Measurements from ENCODE around the gene PIK3R6. TPM values are rescaled to one million over a fixed set of nuclear protein-coding genes. Genes with fewer than 3 reads are reported as not detected.

PIK3R6 gene
- polyA plus RNA-seq, 1 experiment, result not detected

- Histone ChIP-seq H3K27me3 (ENCODE audit: control insufficient read depth, insufficient read depth, low read length) (no peaks in the 10 kb centered on the region), H3K9me3 (ENCODE audit: control insufficient read depth, insufficient read depth, low read length) (no peaks in the 10 kb centered on the region; the same call in 1 of the 2 replicates), H3K27ac (ENCODE audit: low read depth, low read length) (no peak overlapping the region), H3K4me3 (ENCODE audit: low read depth, low read length) (no peak overlapping the region)
- no peak for TF ChIP-seq CTCF (IDR thresholded peaks at IDR 0.05; ENCODE audit: low read depth, low read length)
- POLR2A ChIA-PET, result no interaction called here
- CTCF ChIA-PET, result interaction anchor here (1.3 kb wide), 1 partner anchor 10 kb away, joined by 3 read pairs; no protein-coding TSS in a partner anchor
- no peak for DNase-seq (ENCODE audit: low read depth, low spot score)
These were observed 24.1 kb downstream of the PIK3R6 start for GRCh38 chr17:8843344-8843743.

GRCh38 chr17:8841844-8842243, 25.6 kb downstream of the PIK3R6 start:
- Histone ChIP-seq H3K9me3 (ENCODE audit: control insufficient read depth, insufficient read depth, low read length) (no peaks in the 10 kb centered on the region; the same call in 1 of the 2 replicates), H3K4me3 (ENCODE audit: low read depth, low read length) (no peak overlapping the region), H3K27me3 (ENCODE audit: control insufficient read depth, insufficient read depth, low read length) (no peaks in the 10 kb centered on the region), H3K27ac (ENCODE audit: low read depth, low read length) (no peak overlapping the region)
- DNase-seq (ENCODE audit: low read depth, low spot score), result no peak
- POLR2A ChIA-PET, result no interaction called here
- CTCF ChIA-PET, result interaction anchor here (1.3 kb wide), 1 partner anchor 9 kb away, joined by 3 read pairs; no protein-coding TSS in a partner anchor
- TF ChIP-seq CTCF (IDR thresholded peaks at IDR 0.05; ENCODE audit: low read depth, low read length), result no peak

- ChIA-PET POLR2A (no interaction called here), CTCF (no interaction called here)
- H3K27ac ChIP-seq (ENCODE audit: low read depth, low read length), result no peak overlapping the region
- no peaks in the 10 kb centered on the region; the same call in 1 of the 2 replicates for H3K9me3 ChIP-seq (ENCODE audit: control insufficient read depth, insufficient read depth, low read length)
- no peak for TF ChIP-seq CTCF (IDR thresholded peaks at IDR 0.05; ENCODE audit: low read depth, low read length)
- no peaks in the 10 kb centered on the region for H3K27me3 ChIP-seq (ENCODE audit: control insufficient read depth, insufficient read depth, low read length)
- no peak overlapping the region for H3K4me3 ChIP-seq (ENCODE audit: low read depth, low read length)
- DNase-seq (ENCODE audit: low read depth, low spot score), result no peak
These were observed 28.0 kb downstream of the PIK3R6 start for GRCh38 chr17:8839410-8839935.

GRCh38 chr17:8838551-8839095, 28.9 kb downstream of the PIK3R6 start:
- no peak overlapping the region for H3K4me3 ChIP-seq (ENCODE audit: low read depth, low read length)
- POLR2A ChIA-PET, result no interaction called here
- no peak for DNase-seq (ENCODE audit: low read depth, low spot score)
- no peak overlapping the region for H3K27ac ChIP-seq (ENCODE audit: low read depth, low read length)
- H3K9me3 ChIP-seq (ENCODE audit: control insufficient read depth, insufficient read depth, low read length), result no peaks in the 10 kb centered on the region; the same call in 1 of the 2 replicates
- TF ChIP-seq CTCF (IDR thresholded peaks at IDR 0.05; ENCODE audit: low read depth, low read length), result no peak
- CTCF ChIA-PET, result no interaction called here
- H3K27me3 ChIP-seq (ENCODE audit: control insufficient read depth, insufficient read depth, low read length), result no peaks in the 10 kb centered on the region

- H3K27ac ChIP-seq (ENCODE audit: low read depth, low read length), result no peak overlapping the region
- ChIA-PET POLR2A (no interaction called here), CTCF (no interaction called here)
- no peak for DNase-seq (ENCODE audit: low read depth, low spot score)
- no peaks in the 10 kb centered on the region for H3K27me3 ChIP-seq (ENCODE audit: control insufficient read depth, insufficient read depth, low read length)
- TF ChIP-seq CTCF (IDR thresholded peaks at IDR 0.05; ENCODE audit: low read depth, low read length), result no peak
- H3K4me3 ChIP-seq (ENCODE audit: low read depth, low read length), result no peak overlapping the region
- peaks cover 5% of the 10 kb centered on the region; the same call in 1 of the 2 replicates for H3K9me3 ChIP-seq (ENCODE audit: control insufficient read depth, insufficient read depth, low read length)
These were observed 29.9 kb downstream of the PIK3R6 start for GRCh38 chr17:8837563-8838075.

All from AG04450 (cell line).